HG03196 (cell line): ENCODE results near the gene LCE2C.
"Not testable (repeated sequence)": the region's sequence is repeated elsewhere in the genome, so short reads cannot be mapped to it uniquely, and the experiment has no call there.

ENCODE experiments used
- ATAC-seq: cut with Tn5 transposase; IDR thresholded peaks from one replicate; pipeline ENCODE4 v1.9.1; 2021; ENCODE audit not compliant: unreplicated experiment

Gene LCE2C

GRCh38 chr1:152674983-152675382, at the start of gene LCE2C:
LCE2C (plus strand) TSS chr1:152675279; CDS start chr1:152676016, 737 bp downstream.
- ATAC-seq: not testable (repeated sequence)

DNA sequence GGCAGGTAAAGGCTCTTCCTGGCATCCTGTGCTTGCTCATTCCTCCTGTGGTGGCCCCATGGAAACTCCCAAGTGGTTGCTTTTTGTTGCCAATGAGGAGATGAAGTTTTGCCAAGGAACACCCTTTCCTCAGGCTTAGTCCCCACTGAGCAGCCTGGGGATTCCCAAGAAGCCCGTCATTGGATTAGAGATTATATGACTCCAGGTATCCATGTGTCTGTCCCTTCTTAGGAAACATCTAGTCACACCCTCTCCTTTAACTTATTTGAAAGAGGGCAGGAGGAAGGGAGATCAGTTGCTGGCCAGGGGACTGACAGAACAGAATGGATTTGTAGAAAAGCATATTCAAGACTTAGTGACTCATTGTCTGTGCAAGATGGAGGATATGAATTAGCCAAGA, 48.3 kb upstream of the LCE2C start:
- ATAC-seq: no peak

- no peak for ATAC-seq
These were observed 44.5 kb upstream of the LCE2C start for GRCh38 chr1:152630596-152630995.

- ATAC-seq: no peak
These were observed 34.7 kb upstream of the LCE2C start for GRCh38 chr1:152640351-152640750.

DNA sequence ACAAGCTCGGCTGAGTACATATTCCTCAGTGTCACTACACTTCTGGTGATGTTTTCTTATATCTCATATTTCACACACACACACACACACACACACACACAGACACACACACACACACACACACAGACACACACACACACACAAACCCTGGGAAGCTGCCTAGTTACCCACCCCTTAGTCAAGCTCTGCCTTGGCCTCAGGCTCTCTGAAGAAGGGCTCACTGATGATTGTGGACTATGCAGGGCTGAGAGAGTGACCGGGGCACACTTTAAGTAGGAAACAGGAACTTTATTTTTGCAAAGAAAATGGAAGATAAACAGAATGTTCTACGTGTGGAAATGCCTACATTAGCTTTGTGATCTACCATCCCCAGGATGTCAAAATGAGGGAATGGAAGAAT, 31.1 kb upstream of the LCE2C start:
- no peak for ATAC-seq

- no peak for ATAC-seq
These were observed 29.9 kb upstream of the LCE2C start for GRCh38 chr1:152645146-152645545.

GRCh38 chr1:152646656-152647055, 28.4 kb upstream of the LCE2C start:
- no peak for ATAC-seq

GRCh38 chr1:152654110-152654509, 21.0 kb upstream of the LCE2C start:
- no peak for ATAC-seq

GRCh38 chr1:152656459-152656858, 18.6 kb upstream of the LCE2C start:
- ATAC-seq: no peak

DNA sequence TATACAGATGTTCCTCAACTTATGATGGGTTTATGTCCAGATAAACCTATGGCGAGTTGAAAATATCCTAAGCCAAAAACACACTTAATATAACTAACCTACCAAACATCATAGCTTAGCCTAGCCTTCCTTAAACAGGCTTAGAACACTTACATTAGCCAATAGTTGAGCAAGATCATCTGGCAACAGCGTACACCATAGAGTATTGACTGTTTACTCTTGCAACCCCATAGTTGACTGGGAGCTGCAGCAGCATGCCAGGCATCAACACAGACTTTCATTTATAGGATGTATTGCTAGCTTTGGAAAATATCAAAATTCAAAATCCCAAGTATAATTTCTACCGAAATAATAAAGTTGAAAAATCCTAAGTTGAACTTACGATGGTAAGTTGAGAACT, 17.4 kb upstream of the LCE2C start:
- ATAC-seq: no peak

DNA sequence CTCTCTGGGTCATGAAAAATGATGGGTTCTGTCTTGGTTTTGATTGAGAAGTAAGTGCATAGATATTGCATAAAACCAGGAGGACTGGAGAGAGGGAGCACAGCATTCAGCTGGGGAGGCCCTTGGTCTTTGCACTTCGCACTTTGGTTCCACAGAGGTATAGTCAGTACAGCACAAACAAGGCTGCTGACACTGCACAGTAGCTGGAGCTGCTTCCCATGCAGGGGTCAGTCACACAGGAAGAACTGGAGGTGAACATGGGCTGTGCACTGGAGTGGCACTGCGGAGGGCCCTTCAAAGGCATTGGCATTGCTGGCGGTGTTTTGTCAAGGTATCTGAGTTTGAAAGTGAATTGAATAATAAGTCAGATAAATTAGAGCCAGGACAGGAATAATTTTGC, 16.4 kb upstream of the LCE2C start:
- ATAC-seq: no peak

GRCh38 chr1:152663098-152663497, 12.0 kb upstream of the LCE2C start, which contains the start of gene LCE2D:
LCE2D (plus strand) TSS chr1:152663380; CDS start chr1:152664106, 726 bp downstream.
- no peak for ATAC-seq

DNA sequence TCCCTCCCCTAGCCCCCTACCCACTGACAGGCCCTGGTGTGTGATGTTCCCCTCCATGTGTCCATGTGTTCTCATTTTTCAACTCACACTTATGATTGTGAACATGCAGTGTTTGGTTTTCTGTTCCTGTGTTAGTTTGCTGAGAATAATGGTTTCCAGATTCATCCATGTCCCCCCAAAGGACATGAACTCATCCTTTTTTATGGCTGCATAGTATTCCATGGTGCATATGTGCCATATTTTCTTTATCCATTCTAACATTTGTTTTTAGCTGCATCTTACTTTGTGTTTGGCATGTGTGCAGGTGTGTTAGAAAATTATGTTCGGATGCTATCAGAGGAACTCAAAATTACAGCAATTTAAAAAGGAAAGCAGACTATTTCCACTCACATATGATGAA, 8.9 kb upstream of the LCE2C start:
- ATAC-seq: not testable (repeated sequence)

DNA sequence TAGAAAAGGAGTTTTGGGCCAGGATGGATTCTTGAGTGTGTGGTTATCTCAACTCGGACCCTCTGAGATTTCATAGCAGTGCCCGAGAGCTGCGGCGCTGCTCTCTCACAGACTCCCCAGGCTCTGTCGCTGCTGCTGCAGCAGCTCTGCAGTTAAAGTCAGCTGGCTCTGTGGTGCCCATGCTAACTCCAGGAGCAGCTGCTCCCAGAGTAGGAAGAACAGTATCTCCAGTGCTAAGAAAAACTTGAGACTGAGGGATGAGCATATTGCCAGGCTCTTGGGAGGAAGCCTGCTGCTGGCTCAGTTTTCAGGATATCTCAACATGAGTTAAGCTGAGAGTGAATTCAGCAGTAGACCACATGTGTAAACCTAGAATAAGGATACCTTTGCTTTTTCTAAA, 7.4 kb upstream of the LCE2C start:
- no peak for ATAC-seq

GRCh38 chr1:152673016-152673415, 2.1 kb upstream of the LCE2C start:
- ATAC-seq: no peak

DNA sequence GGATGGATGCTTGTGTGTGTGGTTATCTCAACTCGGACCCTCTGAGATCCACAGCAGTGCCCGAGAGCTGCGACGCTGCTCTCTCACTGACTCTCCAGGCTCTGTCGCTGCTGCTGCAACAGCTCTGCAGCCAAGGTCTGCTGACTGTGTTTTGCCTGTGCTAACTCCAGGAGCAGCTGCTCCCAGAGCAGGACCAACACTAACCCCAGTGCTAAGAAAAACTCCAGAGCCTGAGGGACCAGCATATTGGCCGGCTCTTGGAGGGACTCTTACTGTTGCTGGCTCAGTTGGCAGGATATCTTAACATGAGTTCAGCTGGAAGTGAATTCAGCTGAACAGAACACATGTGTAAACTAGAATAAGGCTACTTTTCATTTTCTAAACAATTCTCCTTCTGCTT, 4.4 kb downstream of the LCE2C start:
- ATAC-seq: no peak

DNA sequence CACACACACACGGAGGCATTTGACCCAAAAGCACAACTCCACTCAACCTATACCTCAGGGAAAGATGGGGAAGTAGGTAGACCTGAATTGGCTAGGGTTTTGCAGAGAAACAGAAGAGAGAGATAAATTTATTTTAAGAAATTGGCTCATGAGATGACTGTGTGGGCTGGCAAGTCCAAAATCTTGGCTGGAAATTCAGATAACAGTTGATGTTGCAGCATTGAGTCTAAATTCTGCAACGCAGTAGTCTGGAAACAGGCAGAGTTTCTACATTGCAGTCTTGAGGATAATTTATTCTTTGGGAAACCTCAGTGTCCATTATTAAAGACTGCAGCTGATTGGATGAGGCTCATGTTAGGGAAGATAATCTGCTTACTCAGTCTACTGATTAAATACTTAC, 6.5 kb downstream of the LCE2C start:
- ATAC-seq: no peak

GRCh38 chr1:152683846-152684245, 8.8 kb downstream of the LCE2C start:
- no peak for ATAC-seq

- not testable (repeated sequence) for ATAC-seq
These were observed 10.7 kb downstream of the LCE2C start, which contains the start of gene LCE2B for GRCh38 chr1:152685823-152686222. LCE2B (plus strand) TSS chr1:152686123; CDS start chr1:152686844, 721 bp downstream.

- no peak for ATAC-seq
These were observed 22.9 kb downstream of the LCE2C start, which contains the start of gene LCE2A for GRCh38 chr1:152697701-152698600. LCE2A (plus strand) TSS chr1:152698345; CDS start chr1:152698902, 557 bp downstream.

GRCh38 chr1:152699746-152700145, 24.7 kb downstream of the LCE2C start:
- ATAC-seq: no peak

GRCh38 chr1:152707860-152708259, 32.8 kb downstream of the LCE2C start, which contains the start of gene LCE4A:
LCE4A (plus strand) TSS chr1:152708160; CDS start chr1:152709076, 916 bp downstream.
- ATAC-seq: no peak
